Myocyte (in vitro differentiated cells): ENCODE results near the gene ATP9A. TPM values are rescaled to one million over a fixed set of nuclear protein-coding genes. Genes with fewer than 3 reads are reported as not detected.
A peak's percentile ranks its signal among the peaks of the same experiment; 100 is the strongest.
"Not testable (repeated sequence)": the region's sequence is repeated elsewhere in the genome, so short reads cannot be mapped to it uniquely, and the experiment has no call there.

Experiments used
- DNase-seq: peaks from one replicate; pipeline ENCODE4 v3.0.0-alpha.2; 2012; ENCODE audit warnings: low read depth
- total RNA-seq: library from RNA; depleted of rRNA; stranded (reverse); fragments of >200 nt; gene quantifications from 2 replicates; pipeline ENCODE4 v1.2.3, GENCODE V29; 2014

The ATP9A gene
- total RNA-seq, 1 donor from 2014 or later, result 13.3 TPM

- DNase-seq, result no peak
Measured at GRCh38 chr20:51583073-51583472, 185.1 kb downstream of the ATP9A start.

- no peak for DNase-seq
Measured at GRCh38 chr20:51581571-51581970, 186.6 kb downstream of the ATP9A start.

GRCh38 chr20:51579137-51579536 lies 189.1 kb downstream of the ATP9A start:
- DNase-seq, result no peak

- DNase-seq, result no peak
Measured at GRCh38 chr20:51578145-51578459, 190.1 kb downstream of the ATP9A start.

GRCh38 chr20:51577432-51578144 lies 190.6 kb downstream of the ATP9A start:
- DNase-seq, result no peak

DNA sequence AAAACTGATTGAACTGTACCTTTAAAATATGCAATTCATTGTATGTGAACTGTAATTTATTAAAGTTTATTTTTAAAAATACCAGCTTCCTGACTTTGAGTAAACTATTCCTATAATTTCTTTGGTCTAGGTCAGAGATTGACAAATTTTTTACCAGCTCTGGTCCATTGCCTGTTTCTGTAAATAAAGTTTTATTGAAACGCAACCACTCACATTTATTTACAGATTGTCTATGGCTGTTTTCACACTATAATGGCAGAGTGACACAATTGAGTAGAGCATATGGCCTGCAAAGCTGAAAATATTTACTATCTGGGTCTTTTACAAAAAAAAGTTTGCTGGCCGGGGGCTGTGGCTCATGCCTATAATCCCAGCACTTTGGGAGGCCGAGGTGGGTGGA lies 192.7 kb downstream of the ATP9A start:
- no peak for DNase-seq

DNA sequence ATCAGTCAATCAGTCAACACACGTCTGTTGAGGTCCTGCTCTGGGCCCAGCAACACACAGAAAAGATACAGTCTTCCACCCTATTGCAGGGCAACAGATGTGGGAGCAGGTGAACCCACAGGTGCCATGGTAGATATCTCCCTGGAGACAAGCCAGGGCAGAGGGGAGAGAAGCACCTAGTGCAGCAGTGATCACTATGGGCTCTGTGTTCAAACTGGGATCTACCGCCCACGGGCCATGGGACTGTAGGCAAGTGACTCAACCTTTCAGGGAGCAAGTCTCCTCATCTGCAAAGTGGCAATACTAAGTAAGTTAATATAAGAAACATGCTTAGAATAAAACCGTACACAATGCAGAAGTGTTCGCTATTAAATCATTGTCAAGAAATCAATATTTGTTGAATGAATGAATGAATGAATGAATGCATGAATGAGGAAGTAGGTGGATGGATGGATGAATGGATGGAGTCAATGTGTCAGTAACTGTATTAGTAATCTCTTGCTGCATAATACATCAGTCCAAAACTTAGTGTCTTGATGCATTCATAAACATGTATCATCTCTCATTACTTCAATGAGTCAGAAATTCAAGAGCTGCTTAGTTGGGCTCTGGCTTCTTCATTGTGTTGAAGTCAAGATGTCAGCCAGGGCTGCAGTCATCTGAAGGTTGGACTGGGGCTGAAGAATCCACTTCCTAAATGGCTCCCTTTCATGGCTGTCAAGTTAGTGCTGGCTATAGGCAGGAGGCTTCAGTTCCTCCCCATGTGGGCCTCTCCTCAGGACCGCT lies 193.7 kb downstream of the ATP9A start:
- DNase-seq, result no peak

DNA sequence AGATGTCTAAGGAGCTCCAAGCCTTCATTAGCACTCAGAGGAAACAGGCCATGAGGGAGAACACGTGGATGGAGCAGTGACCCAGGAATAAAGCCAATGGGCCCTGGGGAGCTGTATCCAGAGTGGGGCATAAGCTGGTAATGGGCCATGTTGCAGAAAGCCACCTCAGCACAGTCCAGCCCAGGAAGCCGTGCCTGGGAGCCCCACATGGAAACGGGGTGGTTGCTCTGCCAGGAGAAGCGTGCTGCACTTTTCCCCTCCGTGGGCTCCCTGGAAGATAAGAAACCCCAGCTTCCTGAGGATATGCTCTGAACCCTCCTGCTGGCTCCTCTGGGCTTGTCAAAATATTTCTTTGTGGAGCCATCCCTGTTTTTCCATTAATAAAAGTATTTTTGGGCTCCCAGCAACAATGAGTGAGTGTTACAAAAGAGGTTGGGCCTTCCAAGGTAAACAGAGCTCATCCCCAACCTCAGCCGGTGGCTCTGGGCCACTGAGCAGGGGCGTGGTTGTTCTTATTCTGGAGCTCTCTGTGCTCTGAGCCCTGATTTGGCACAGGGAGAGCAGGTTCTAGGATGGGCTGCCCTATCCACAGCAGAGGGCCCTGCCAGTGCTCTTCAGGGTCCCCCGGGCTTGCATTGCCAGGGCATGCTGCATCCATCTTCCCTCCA lies 194.5 kb downstream of the ATP9A start:
- DNase-seq, result no peak

DNA sequence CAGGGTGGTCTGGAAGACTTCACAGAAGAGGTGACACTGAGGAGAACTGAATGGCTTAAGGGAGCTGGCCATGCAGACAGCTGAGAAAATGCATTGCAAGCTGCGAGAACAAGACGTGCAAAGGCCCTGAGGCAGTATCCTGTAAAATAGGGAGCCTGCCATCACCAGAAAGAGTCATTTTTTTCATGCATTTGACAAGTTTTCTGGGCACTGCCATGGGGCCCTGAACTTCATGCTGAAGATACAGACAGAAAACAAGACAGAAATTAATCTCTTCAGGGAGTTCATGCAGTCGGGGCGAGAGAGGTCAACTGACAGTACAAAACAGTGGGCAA lies 196.8 kb downstream of the ATP9A start:
- no peak for DNase-seq

DNA sequence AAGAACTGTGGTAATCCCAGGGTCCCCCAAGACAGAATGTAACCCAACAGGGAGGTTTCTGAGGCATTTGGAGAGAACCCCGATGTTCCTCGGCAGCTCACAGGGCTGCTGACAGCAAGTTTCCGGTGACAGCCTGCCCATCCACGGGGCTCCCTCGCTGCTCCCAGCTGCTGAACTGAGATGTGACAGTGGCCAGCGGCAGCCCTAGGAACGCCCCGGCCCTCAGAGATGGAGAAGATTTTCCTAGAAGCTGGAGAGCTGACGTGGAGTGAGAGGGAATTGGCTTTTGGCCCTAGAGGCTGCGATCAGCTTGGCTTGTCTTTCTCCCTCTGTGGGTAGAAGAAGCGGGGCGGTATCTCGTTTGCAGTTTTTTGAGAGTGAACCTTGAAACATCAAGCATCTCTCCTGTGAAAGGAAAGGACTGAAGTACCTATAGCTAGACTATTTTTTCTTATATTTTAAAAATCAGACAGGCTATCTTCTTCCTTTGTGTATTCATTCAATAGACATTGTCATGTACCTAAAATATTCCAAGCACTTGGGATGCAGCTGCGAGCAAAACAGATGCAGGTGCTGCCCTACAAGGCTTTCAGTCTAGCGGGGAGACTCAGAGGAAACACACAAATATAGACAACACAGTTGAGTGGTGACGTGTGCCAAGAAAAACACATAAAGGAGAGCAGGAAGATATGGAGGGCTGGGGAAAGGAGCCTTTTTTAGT lies 197.3 kb downstream of the ATP9A start:
- DNase-seq, result peak; percentile 39

- DNase-seq, result peak; percentile 71
Measured at GRCh38 chr20:51569815-51570738, 198.1 kb downstream of the ATP9A start.

GRCh38 chr20:51568533-51568932 lies 199.7 kb downstream of the ATP9A start:
- not testable (repeated sequence) for DNase-seq

DNA sequence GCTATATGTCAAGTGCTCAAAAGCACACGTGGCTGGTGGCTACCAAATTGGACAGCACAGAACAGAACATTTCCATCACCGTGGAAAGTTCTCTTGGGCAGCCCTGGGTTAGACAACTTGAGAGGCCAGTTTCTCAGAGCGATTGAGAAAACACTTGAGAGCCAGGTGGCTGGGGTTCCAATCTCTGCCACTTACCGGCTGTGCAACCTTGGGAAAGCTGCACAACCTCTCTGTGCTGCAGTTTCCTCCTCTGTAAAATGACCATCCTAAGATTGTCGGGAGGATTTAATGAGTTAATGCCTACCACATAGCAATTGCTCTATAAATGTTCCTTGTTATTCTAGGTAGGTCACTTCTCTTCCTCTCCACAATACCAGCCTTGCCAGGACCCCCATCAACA lies 200.6 kb downstream of the ATP9A start:
- DNase-seq, result no peak

- DNase-seq, result no peak
Measured at GRCh38 chr20:51566594-51566993, 201.6 kb downstream of the ATP9A start.

DNA sequence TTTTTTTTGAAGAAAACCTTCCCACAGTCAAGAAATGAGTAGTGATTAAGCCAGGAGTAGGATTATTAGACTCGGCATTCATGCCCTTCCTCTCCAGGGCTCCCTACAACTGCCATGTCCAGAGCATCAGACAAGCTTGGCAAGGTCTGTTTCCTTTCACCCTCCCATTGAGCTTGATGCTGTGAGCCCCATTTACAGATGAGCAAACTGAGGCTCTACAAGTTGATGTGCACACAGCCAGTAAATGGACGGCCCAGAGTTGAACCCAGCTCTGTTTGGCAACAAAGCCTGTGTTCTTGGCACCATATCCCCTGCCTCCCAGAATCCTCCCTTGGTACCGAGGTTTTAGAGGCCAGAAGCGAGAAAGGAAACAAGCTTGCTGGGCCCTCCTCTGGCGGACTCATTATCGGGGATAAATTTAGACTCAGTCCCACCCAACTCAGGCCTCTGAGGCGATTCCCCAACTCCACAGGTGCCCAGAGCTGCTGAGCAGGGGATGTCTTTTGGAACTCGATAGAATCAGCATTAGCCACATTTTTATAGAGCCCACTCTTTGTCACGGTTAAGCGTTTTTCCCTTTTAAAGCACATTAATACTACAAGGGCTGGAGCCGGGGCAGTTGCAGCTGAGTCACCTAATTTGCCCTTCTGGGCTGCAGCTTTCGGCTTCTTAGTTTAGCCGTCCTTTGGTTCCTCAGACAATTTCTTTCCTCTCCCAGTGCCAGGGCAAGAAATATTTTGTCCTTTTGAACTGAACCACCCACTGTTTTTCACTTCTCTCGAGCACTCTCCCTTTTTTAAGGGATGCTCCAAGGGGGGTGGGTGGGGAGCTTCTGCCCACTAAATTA lies 202.7 kb downstream of the ATP9A start:
- DNase-seq, result peak; percentile 25

DNA sequence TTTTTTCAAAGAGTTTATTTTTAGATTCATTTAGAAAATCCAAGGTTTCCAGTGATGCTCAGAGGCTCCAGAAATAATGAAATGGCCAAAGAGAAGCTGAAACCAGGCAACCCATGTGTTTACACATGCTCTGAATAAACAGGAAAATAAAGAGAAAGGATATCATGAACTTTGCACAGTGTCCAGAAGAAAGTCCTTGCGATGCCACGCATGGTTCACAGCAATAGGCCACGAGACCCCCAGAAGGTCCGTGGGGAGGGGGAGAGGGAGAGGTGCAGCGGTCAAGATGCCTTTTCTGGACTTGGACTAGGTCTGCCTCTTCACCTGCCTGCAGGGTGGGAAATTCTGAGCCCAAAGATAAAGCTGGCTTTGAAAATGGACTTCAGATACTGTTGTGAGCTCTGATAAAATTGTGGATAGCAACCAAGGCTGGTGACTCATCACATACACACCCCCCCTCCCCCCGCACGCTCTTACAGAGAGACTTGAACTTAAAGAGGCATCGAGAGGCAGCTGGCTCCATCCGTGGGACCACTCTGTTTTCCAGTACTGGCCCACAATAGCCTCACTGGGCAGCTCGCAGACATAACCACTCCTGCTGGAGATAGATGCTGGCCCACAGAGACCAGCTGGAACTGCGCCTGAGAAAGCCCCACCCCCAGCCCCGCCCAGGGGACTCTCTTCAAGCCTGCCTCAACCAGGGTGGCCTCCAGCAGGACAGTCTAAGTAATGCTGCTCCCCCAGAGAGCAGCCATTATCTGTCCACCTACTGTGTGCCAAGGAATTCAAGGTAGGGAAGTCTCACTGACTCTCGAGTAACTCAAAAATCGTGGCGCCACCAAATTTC lies 204.5 kb downstream of the ATP9A start:
- peak; percentile 71 for DNase-seq

DNA sequence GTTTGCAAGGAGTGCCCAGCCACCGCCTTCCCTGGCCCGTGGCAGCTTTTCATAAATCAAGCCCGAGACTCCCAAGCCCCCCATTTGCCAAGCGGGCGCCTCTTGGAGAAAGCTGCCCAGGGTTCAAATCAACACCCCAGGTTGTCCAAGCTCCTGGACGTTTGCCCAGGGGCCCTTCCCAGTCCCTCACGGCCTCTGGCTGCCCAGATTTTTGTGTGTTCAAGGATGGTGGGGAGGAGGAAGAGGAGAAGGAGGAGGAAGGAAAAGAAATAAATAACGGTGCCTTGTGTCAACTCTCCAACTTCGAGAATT lies 205.1 kb downstream of the ATP9A start:
- no peak for DNase-seq

DNA sequence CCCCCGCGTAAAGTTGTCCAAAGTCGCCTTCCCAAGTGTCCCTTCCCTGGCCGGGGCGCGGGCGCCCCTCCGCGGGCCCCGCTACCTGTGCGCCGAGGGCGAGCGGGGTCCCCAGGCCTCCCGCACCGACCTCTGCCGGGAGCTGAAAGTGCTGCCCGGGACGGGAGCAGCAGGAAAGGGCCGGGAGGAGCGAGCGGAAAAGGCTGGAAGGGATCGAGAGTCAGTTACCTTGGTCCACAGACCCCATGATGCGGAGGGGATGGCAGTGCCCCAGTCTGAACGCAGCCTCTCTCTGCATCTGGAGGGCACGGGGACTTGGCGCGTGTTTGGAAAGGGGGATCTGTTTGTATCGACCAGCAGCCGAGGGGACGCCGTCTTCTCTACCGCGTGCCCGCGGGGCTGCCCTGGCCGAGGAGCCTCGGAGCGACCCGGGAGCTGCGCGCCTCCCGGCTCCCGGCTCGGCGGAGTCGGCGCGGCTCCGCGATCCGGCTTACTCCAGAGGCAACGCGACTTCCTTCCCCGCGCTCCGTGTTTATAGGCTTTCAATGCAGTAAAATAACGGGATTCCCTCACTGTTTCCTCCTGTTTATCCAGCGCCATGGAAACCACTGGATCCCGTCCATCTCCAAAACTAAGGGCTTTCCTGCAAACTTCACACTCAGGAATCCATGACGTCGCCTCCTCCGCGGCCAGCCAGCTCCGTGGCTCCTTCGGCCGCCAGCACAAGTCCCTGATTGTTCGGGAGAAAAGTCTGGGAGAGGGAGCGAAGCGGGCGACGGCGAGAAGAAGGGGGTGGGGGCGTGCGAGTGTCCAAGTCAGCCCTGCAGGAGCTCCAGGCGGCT lies 205.6 kb downstream of the ATP9A start:
- peak; percentile 80 for DNase-seq
